Ramos (cell line): ENCODE measurements around the gene PANK2.
"Not testable (repeated sequence)": the region's sequence is repeated elsewhere in the genome, so short reads cannot be mapped to it uniquely, and the experiment has no call there.

Experiments used
- in situ Hi-C: fragments of 300-500 bp; cut with MboI; formaldehyde crosslinking; loops from one replicate; pipeline ENCODE4 v1.14.3; 2022; ENCODE audit warnings: low sequenced_read_pairs; ENCODE audit not compliant: unreplicated experiment

Gene PANK2

GRCh38 chr20:3869839-3870634 is 19.1 kb upstream of the PANK2 start:
- in situ Hi-C loops: no loop called here

GRCh38 chr20:3871550-3872265 is 17.5 kb upstream of the PANK2 start:
- in situ Hi-C loops: no loop called here

GRCh38 chr20:3873507-3873906 is 15.7 kb upstream of the PANK2 start:
- in situ Hi-C loops: no loop called here

GRCh38 chr20:3874194-3874844 is 14.9 kb upstream of the PANK2 start:
- in situ Hi-C loops: no loop called here

- in situ Hi-C loops: no loop called here
Measured at GRCh38 chr20:3875378-3875974, 13.7 kb upstream of the PANK2 start.

- in situ Hi-C loops: no loop called here
Measured at GRCh38 chr20:3876000-3876399, 13.2 kb upstream of the PANK2 start.

- in situ Hi-C loops: no loop called here
Measured at GRCh38 chr20:3876676-3877075, 12.5 kb upstream of the PANK2 start.

- in situ Hi-C loops: not testable (repeated sequence)
Measured at GRCh38 chr20:3878921-3879274, 10.3 kb upstream of the PANK2 start.

GRCh38 chr20:3885715-3886114 is 3.5 kb upstream of the PANK2 start:
- in situ Hi-C loops: no loop called here

GRCh38 chr20:3887876-3888620 is 1.1 kb upstream of the PANK2 start:
- in situ Hi-C loops: no loop called here

- in situ Hi-C loops: no loop called here
Measured at GRCh38 chr20:3889489-3890397, 556 bp downstream of the PANK2 start.

GRCh38 chr20:3890398-3890751 is 1.2 kb downstream of the PANK2 start:
- in situ Hi-C loops: no loop called here

GRCh38 chr20:3890999-3891929 is 2.1 kb downstream of the PANK2 start:
- in situ Hi-C loops: no loop called here

- in situ Hi-C loops: no loop called here
Measured at GRCh38 chr20:3894796-3895195, 5.6 kb downstream of the PANK2 start.

GRCh38 chr20:3896302-3896701 is 7.1 kb downstream of the PANK2 start:
- in situ Hi-C loops: no loop called here

GRCh38 chr20:3896853-3897583 is 7.8 kb downstream of the PANK2 start:
- in situ Hi-C loops: no loop called here

- in situ Hi-C loops: not testable (repeated sequence)
Measured at GRCh38 chr20:3898181-3898580, 9.0 kb downstream of the PANK2 start.

GRCh38 chr20:3898639-3899038 is 9.5 kb downstream of the PANK2 start:
- in situ Hi-C loops: no loop called here
